ENCODE results near the gene CCL26.

CCL26 gene

DNA sequence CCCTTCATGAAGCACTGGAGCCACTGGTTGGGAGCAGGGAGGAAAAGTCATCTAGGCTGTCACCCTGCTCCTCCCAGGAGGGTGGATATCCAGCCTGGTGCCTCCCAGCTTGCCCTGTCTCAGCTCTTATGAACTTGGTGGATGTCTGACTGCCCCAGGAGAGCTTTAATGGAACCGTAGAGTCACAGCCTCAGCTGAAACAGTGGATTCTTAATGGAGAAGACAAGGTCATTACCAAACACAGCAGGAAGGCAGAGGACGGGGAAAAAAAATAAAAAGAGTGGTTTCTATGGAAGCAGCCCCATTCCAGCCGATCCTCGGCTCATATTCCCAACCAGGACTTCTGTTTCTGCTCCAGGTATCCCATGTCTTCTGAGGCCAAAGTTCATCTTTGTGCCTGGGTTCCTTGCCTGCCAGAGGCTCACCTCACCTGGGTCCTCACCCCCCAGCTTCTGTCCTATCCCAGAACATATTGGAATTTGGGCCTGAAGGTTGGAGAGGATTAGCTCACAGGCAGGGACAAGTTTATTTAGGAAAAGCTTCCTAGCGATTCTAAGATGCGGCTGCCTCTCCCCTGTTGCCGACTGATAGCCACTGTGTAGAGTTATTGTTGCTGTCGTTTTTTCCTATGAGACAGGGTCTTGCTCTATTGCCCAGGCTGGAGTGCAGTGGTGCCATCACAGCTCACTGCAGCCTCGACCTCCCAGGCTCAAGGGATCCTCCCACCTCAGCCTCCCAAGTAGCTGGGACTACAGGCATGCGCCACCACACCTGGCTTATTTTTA, 15.6 kb downstream of the CCL26 start:
- peak overlapping the region in 5 of 11 experiments; percentile 11 to 26 (median 20); a peak in 5 of 22 replicates for H3K4me2 ChIP-seq

DNA sequence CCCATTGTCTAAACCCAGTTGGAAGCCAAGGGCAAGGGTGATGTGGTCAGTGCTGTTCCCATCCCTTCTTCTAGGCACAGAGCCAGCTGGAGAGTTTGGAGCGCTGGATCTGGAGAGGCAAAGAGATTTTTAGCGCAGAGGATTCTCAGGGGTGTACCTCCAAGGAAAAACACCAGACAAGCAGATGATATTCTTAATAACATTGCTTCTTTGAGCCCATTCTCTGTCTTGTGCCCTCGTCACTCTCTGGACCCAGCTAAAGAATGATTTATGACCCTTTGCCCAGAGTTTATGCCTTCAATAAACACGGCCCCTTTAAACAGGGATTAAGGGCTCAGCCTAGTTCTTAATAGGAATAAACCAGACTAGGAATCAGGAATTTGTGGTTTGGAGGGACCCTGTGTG, 28.6 kb downstream of the CCL26 start:
- H3K4me3 ChIP-seq: no peak overlapping the region
- no peak overlapping the region for H3K9ac ChIP-seq
- TF ChIP-seq Cebpa-rat (IDR thresholded peaks at IDR 0.05): no peak
- no peaks in the 10 kb centered on the region for H3K27me3 ChIP-seq
- H3K9me3 ChIP-seq (replicated peaks in 1 of 11): no peaks in the 10 kb centered on the region
- H3K4me2 ChIP-seq: peak overlapping the region in 6 of 11 experiments; percentile 2 to 46 (median 22); a peak in 8 of 22 replicates
- peaks cover 35 to 83% (median 65%) of the 10 kb centered on the region in 10 experiments for H3K4me1 ChIP-seq
- peak overlapping the region in 1 of 11 experiments; percentile 18; a peak in 1 of 22 replicates for H3K27ac ChIP-seq
- peaks cover 0 to under 1% (median 0%) of the 10 kb centered on the region in 11 experiments; a peak in 1 of 22 replicates for H4K20me1 ChIP-seq
- H3K36me3 ChIP-seq: no peaks in the 10 kb centered on the region

More for the DNA sequence above, 15.6 kb downstream of the CCL26 start:
- H3K4me3 ChIP-seq: no peak overlapping the region
- no peak for TF ChIP-seq Cebpa-rat (IDR thresholded peaks at IDR 0.05)
- no peaks in the 10 kb centered on the region for H3K27me3 ChIP-seq
- 0 out of 22 replicates have a peak, but pooled peaks cover 0 to 4% (median 0%) of the 10 kb centered on the region in 11 experiments for H3K9me3 ChIP-seq (replicated peaks in 1 of 11)
- H3K27ac ChIP-seq: 0 out of 22 replicates have a peak overlapping the region, but pooled peaks of 1 of the 11 experiments have one; percentile 9
- H3K36me3 ChIP-seq: no peaks in the 10 kb centered on the region
- no peak overlapping the region for H3K9ac ChIP-seq
- H3K4me1 ChIP-seq: peaks cover 17 to 67% (median 49%) of the 10 kb centered on the region in 10 experiments
- H4K20me1 ChIP-seq: no peaks in the 10 kb centered on the region

DNA sequence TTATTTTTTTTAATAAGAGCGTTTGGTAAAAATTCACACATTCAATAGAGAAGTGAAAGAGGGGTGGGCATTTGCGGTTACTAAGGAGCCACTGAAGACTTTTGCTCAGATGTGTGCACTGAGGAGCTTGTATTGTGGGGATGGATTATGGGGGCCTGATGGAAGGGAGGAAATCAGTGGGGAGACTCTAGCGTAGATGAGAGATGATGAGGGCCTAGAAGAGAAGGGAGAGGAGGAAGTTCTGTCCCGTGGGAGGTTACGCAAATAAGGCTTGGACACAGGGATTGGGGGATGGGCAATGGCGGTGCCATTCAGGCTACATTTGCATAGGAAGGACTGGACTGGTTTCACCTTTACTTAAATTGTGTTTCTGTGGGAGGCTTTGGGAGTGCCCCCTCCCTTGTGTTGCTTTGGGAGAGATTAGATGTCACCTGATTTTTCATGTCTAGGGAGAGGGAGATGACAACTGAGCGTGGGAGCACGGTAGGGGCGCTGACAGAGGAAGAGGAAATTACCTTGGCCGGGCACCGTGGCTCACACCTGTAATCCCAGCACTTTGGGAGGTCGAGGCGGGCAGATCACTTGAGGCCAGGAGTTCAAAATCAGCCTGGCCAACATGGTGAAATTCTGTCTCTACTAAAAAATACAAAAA, 31.0 kb downstream of the CCL26 start:
- H3K9me3 ChIP-seq (replicated peaks in 1 of 11): no peaks in the 10 kb centered on the region
- peaks cover 49 to 79% (median 66%) of the 10 kb centered on the region in 10 experiments for H3K4me1 ChIP-seq
- peak overlapping the region; percentile 31 to 86 (median 59) for H3K9ac ChIP-seq
- H4K20me1 ChIP-seq: peaks cover 0 to 8% (median 0%) of the 10 kb centered on the region in 11 experiments; a peak in 3 of 22 replicates
- H3K36me3 ChIP-seq: no peaks in the 10 kb centered on the region
- peak overlapping the region; percentile 81 to 96 (median 92) for H3K4me2 ChIP-seq
- no peaks in the 10 kb centered on the region for H3K27me3 ChIP-seq
- H3K27ac ChIP-seq: peak overlapping the region; percentile 60 to 89 (median 77)
- H3K4me3 ChIP-seq: peak overlapping the region in 9 of 10 experiments; percentile 1 to 87 (median 41); a peak in 15 of 20 replicates
- TF ChIP-seq Cebpa-rat (IDR thresholded peaks at IDR 0.05): peak in 3 of 11 experiments; percentile 25 to 53 (median 29); a peak in 6 of 22 replicates

DNA sequence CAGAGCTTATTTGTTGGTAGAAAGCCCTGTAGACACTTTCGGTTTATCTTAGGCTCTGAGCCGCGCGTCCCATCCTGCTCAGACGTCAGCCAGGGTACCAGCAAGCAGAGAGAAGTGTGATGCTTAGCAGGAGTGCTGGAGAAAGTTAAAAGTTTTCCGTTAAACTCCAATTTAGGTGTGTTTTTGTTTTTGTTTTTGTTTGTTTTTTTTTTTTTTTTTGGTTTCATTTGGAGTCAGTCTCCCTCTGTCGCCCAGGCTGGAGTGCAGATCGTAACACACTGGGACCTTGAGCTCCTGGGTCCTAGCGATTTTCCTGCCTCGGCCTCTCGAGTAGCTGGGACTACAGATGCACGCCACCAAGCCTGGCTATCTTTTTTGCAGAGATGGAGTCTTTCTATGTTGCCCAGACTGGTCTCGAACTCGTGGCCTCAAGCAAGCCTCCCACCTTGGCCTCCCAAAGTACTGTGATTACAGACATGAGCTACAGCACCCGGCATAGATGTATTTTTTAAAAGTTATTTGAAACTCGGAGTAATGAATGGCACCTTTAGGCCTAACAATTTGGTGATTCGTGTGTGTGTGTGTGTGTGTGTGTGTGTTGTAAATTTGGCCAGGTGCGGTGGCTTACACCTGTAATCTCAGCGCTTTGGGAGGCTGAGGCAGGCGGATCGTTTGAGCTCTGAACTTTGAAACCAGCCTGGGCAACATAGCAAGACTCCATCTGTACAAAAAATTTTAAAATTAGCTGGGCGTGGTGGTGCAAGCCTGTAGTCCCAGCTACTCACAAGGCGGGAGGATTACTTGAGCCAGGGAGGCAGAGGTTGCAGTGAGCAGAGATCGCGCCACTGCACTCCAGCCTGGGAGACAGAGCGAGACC, 32.0 kb downstream of the CCL26 start:
- Histone ChIP-seq H3K4me2 (peak overlapping the region; percentile 81 to 96 (median 92)), H3K4me1 (peaks cover 49 to 73% (median 62%) of the 10 kb centered on the region in 10 experiments), H3K36me3 (no peaks in the 10 kb centered on the region), H3K4me3 (peak overlapping the region; percentile 55 to 100 (median 80)), H4K20me1 (peaks cover 0 to 8% (median 0%) of the 10 kb centered on the region in 11 experiments; a peak in 3 of 22 replicates), H3K27ac (peak overlapping the region; percentile 56 to 89 (median 78); a peak in 21 of 22 replicates), H3K27me3 (no peaks in the 10 kb centered on the region), H3K9ac (peak overlapping the region; percentile 65 to 86 (median 83)), H3K9me3 (replicated peaks in 1 of 11) (no peaks in the 10 kb centered on the region)
- TF ChIP-seq Cebpa-rat (IDR thresholded peaks at IDR 0.05): no peak

DNA sequence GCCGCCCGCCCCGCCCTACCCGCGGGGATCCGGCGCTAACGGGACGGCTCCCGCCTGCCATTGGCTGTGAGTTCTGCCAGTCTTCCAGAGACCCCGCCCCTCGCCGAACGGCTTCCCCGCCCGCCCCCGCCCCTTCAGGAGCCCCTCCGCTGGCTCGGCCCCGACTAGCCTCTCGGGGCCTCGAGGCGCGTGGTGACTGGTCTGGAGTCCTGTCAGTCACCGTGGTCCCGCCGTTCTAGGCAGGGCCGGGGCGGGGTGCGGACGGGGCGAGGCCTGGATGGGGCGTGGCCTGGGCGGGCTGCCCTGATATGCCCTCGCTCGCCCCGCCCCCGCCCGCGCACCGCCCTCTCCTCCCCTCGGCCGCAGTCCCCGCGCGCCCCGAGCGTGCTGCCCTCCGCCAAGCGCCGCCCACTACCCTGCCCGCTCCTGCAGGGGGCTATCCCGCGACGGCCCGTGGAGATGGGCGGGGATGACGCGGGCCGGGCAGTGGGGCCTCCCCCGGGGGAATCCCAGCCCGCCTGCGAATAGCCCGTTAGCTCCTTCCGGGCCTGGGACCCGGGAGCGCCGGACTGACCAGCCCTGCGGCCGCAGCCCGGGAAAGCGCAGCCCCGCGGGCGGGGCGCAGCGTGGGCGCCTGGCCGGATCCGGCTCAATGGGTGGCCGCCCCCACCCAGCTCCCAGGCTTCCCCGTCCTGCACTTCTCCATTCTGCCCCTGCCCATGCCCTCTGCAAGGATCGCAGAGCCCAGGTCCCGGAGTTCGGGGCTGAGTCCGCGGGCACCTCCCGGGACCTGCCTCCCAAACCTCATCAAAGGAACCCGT, 32.8 kb downstream of the CCL26 start:
- peak overlapping the region; percentile 56 to 89 (median 82); a peak in 21 of 22 replicates for H3K27ac ChIP-seq
- peak overlapping the region; percentile 85 to 90 (median 89) for H3K9ac ChIP-seq
- peak overlapping the region; percentile 88 to 100 (median 98) for H3K4me2 ChIP-seq

DNA sequence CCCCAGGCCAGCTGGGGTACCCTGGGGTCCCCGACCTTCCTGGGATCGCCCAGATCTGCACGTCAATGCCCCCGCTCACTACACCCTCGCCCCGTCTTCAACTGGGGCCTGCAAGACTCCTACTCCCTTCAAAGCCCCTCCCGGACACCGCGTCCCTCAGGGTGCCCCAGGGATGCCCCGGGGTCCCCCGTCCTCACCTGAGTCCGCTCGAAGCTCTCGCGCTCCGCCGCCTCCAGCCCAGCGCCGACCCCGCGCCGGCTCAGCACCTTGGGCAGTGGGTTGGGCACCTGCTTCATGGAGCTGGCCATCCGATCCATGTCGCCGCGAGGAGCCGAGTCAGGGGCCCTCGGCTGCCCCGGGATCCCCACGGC, 33.4 kb downstream of the CCL26 start, which contains the start of gene HIP1:
HIP1 (minus strand) TSS at position 338 of the 371 bp plus-strand sequence; CDS start at position 317, 21 bp downstream.
- H3K27ac ChIP-seq: peak within 1 kb of the TSS; percentile 56 to 89 (median 82); a peak in 21 of 22 replicates
- H3K9ac ChIP-seq: peak within 1 kb of the TSS; percentile 85 to 90 (median 89)
- no peak for TF ChIP-seq Cebpa-rat (IDR thresholded peaks at IDR 0.05)
- peak within 1 kb of the TSS; percentile 84 to 100 (median 98) for H3K4me3 ChIP-seq
- no peaks in the 10 kb centered on the region for H3K27me3 ChIP-seq
- H3K36me3 ChIP-seq: no peaks in the 10 kb centered on the region
- H4K20me1 ChIP-seq: peaks cover 0 to 8% (median 0%) of the 10 kb centered on the region in 11 experiments; a peak in 3 of 22 replicates
- peaks cover 48 to 73% (median 64%) of the 10 kb centered on the region in 10 experiments for H3K4me1 ChIP-seq
- peak within 1 kb of the TSS; percentile 90 to 100 (median 98) for H3K4me2 ChIP-seq
- H3K9me3 ChIP-seq (replicated peaks in 1 of 11): no peaks in the 10 kb centered on the region

More for the DNA sequence above, 32.8 kb downstream of the CCL26 start:
- H3K9me3 ChIP-seq (replicated peaks in 1 of 11): no peaks in the 10 kb centered on the region
- peaks cover 0 to 8% (median 0%) of the 10 kb centered on the region in 11 experiments; a peak in 3 of 22 replicates for H4K20me1 ChIP-seq
- H3K4me1 ChIP-seq: peaks cover 49 to 73% (median 65%) of the 10 kb centered on the region in 10 experiments
- no peaks in the 10 kb centered on the region for H3K27me3 ChIP-seq
- H3K36me3 ChIP-seq: no peaks in the 10 kb centered on the region
- no peak for TF ChIP-seq Cebpa-rat (IDR thresholded peaks at IDR 0.05)
- H3K4me3 ChIP-seq: peak overlapping the region; percentile 84 to 100 (median 98)

DNA sequence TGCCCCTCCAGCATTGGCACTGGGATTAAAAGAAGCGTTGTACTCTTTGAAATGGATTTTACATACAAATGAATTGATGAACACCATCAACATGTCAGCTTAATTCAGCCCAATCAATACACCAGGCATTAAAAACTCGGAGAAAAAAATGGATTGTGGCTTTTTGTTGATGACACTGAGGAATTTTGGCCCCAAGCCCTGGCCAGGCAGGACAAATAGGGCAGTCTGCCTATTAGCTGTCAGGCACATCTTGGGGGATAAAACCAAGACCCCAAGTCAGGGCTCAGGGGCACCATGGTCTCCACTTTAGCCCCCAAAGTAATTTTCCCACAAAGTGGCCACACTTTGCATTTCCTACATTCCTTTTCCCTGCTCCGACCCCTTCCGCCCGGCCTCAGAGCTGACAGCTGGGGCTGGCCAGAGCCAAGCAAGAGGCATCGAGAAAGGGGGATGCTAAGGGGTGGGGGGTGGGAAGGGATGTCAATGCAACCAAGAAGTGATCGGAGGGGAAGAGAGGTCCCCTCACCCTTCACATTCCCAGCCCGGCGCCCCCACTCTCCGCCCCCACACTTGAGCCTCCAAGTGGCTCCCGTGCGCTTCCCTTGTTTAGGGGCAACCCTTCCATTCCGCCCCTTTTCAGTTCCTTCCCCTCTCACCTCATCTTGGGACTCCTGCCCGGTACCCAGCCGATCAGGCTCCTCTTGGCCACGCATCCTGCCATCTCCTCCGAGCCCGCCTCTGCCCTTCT, 34.0 kb downstream of the CCL26 start:
- H3K4me2 ChIP-seq: peak overlapping the region; percentile 90 to 100 (median 98)
- peak overlapping the region; percentile 85 to 90 (median 89) for H3K9ac ChIP-seq
- H3K36me3 ChIP-seq: no peaks in the 10 kb centered on the region
- H3K27me3 ChIP-seq: no peaks in the 10 kb centered on the region
- H3K27ac ChIP-seq: peak overlapping the region; percentile 49 to 86 (median 81); a peak in 21 of 22 replicates
- no peak for TF ChIP-seq Cebpa-rat (IDR thresholded peaks at IDR 0.05)
- peaks cover 0 to 8% (median 0%) of the 10 kb centered on the region in 11 experiments; a peak in 3 of 22 replicates for H4K20me1 ChIP-seq
- peak overlapping the region; percentile 84 to 100 (median 98) for H3K4me3 ChIP-seq
- peaks cover 52 to 75% (median 68%) of the 10 kb centered on the region in 10 experiments for H3K4me1 ChIP-seq
- no peaks in the 10 kb centered on the region for H3K9me3 ChIP-seq (replicated peaks in 1 of 11)

All from BLaER1 treated with 17β-estradiol and CSF1 and Interleukin-3, amounts not matched to agents 10 nM and 100 nM (cell line).